Transverse colon (tissue), 4 donors: ENCODE results near the gene TRPM8. TPM values are rescaled to one million over a fixed set of nuclear protein-coding genes. Genes with fewer than 3 reads are reported as not detected.

Source experiments
- DNase-seq: peaks from one replicate; pipeline ENCODE4 v3.0.0-alpha.2; 2019
- H3K27ac ChIP-seq, 4 donors: fragments of 200-600 bp; sonication (generic); 2 replicates each; pipeline ENCODE4 v1.5.1; 2016 to 2018; ENCODE audit warnings: inconsistent platforms in 4 of 4
- H3K27me3 ChIP-seq: fragments of 200-600 bp; sonication (generic); 2 replicates; pipeline ENCODE4 v1.5.1; 2017; ENCODE audit warnings: inconsistent platforms
- H3K36me3 ChIP-seq, 4 donors: fragments of 200-600 bp; sonication (generic); 2 replicates each; pipeline ENCODE4 v1.5.1; 2017 to 2019; ENCODE audit warnings: inconsistent platforms in 4 of 4
- H3K4me1 ChIP-seq, 4 donors: fragments of 200-600 bp; sonication (generic); 2 replicates each; pipeline ENCODE4 v1.5.1; 2017 to 2020; ENCODE audit warnings: inconsistent platforms in 4 of 4
- H3K4me3 ChIP-seq, 4 donors: fragments of 200-600 bp; sonication (generic); 1 replicate in 1 of 4; 2 replicates in 3 of 4; pipeline versions ENCODE4 v1.5.1 to v1.6.1; 2017 to 2019; ENCODE audit warnings: inconsistent platforms in 4 of 4
- H3K9me3 ChIP-seq, 2 donors: fragments of 200-600 bp; sonication (generic); 2 replicates each; pipeline ENCODE4 v1.5.1; 2017 to 2019; ENCODE audit warnings: inconsistent platforms in 2 of 2
- CTCF ChIP-seq, 5 experiments: fragments of 200-600 bp in 3 of 5; fragments of 450-650 bp in 2 of 5; sonication (generic) in 3 of 5; IDR thresholded peaks; 1 replicate in 2 of 5; 2 replicates in 3 of 5; pipeline ENCODE4 v1.5.1; 2016 to 2017; ENCODE audit warnings: antibody characterized with exemption in 5 of 5, inconsistent platforms in 3 of 5, mild to moderate bottlenecking in 2 of 5, moderate library complexity in 1 of 5
- EP300 ChIP-seq: sonication (generic); formaldehyde crosslinking; IDR thresholded peaks from one replicate; pipeline ENCODE4 v1.6.1; 2017; ENCODE audit warnings: antibody characterized with exemption, low read depth
- POLR2A ChIP-seq: fragments of 450-650 bp; IDR thresholded peaks from one replicate; pipeline ENCODE4 v1.6.1; 2016; ENCODE audit warnings: antibody characterized with exemption, mild to moderate bottlenecking, moderate library complexity
- POLR2AphosphoS5 ChIP-seq, 3 donors: sonication (generic); formaldehyde crosslinking; IDR thresholded peaks; one replicate each; pipeline ENCODE4 v1.6.1; 2016; ENCODE audit warnings: antibody characterized with exemption in 3 of 3
- WGBS, 2 donors: methylation state at CpG; one replicate each; pipeline ENCODE4 v1.1.5; 2018; ENCODE audit warnings: low coverage in 1 of 2; 5-methylcytosine and 5-hydroxymethylcytosine counted together
- in situ Hi-C, 4 donors: fragments of 200-750 bp; cut with MboI; loops; one replicate each; pipeline versions ENCODE4 v1.15.0 to v1.15.1; 2017; ENCODE audit warnings: low sequenced_read_pairs in 3 of 4, low pct_ligation_motif_present in 1 of 4, low pct_unique_long_range_greater_than_20kb in 1 of 4
- intact Hi-C: fragments of 100-400 bp; cut with DNase I; formaldehyde crosslinking; loops from one replicate; pipeline ENCODE4 v1.15.1; 2023; ENCODE audit warnings: low total_unique reads
- total RNA-seq, 4 donors: library from RNA; depleted of rRNA; stranded (reverse); fragments of >200 nt; gene quantifications; one replicate each; pipeline ENCODE4 v1.1.0, GENCODE V29; 2016

Gene TRPM8
- total RNA-seq, 4 donors from 2014 or later: not detected

- Histone ChIP-seq H3K36me3 (no peaks in the 10 kb centered on the region), H3K27me3 (peaks cover 4% of the 10 kb centered on the region), H3K4me3 (no peak overlapping the region), H3K9me3 (no peaks in the 10 kb centered on the region), H3K27ac (no peak overlapping the region), H3K4me1 (no peaks in the 10 kb centered on the region)
- in situ Hi-C loops (loop anchor here in 3 of 4 donors (25.0 kb wide), 4 partner anchors 290 to 540 kb away; partner anchors contain the start of gene ARL4C (in 1 of the 3)), intact Hi-C loops (no loop called here)
- WGBS, 2 donors: 80% methylated on average over 1 of the region's 1 CpG; no CpG with 5 or more reads in 1 of the 2 donors
- TF ChIP-seq EP300: no peak
- no peak for TF ChIP-seq POLR2A
- TF ChIP-seq POLR2AphosphoS5 (IDR thresholded peaks at IDR 0.05): no peak
- TF ChIP-seq CTCF (IDR thresholded peaks at IDR 0.05): no peak
- DNase-seq: no peak
These were observed 80.5 kb downstream of the TRPM8 start for GRCh38 chr2:233997707-233998106.

GRCh38 chr2:233999182-233999581, 82.0 kb downstream of the TRPM8 start:
- no peak for TF ChIP-seq POLR2A
- TF ChIP-seq POLR2AphosphoS5 (IDR thresholded peaks at IDR 0.05): no peak
- no peak for TF ChIP-seq EP300
- TF ChIP-seq CTCF (IDR thresholded peaks at IDR 0.05): no peak
- DNase-seq: no peak
- 87% methylated on average over 10 of the region's 10 CpGs; no CpG with 5 or more reads in 1 of the 2 donors for WGBS, 2 donors

GRCh38 chr2:234001380-234002160, 84.4 kb downstream of the TRPM8 start:
- H3K9me3 ChIP-seq: no peaks in the 10 kb centered on the region
- no peak overlapping the region for H3K4me3 ChIP-seq
- H3K4me1 ChIP-seq: no peaks in the 10 kb centered on the region
- H3K36me3 ChIP-seq: no peaks in the 10 kb centered on the region
- 83% methylated on average over 6 to 8 of the region's 8 CpGs for WGBS, 2 donors
- in situ Hi-C loops: no loop called here
- no peak for DNase-seq
- H3K27ac ChIP-seq: no peak overlapping the region
- intact Hi-C loops: no loop called here
- H3K27me3 ChIP-seq: peaks cover 3% of the 10 kb centered on the region
- TF ChIP-seq EP300 (no peak), POLR2AphosphoS5 (IDR thresholded peaks at IDR 0.05) (no peak), CTCF (IDR thresholded peaks at IDR 0.05) (no peak), POLR2A (no peak)

More at GRCh38 chr2:233999182-233999581, 82.0 kb downstream of the TRPM8 start:
- no peak overlapping the region for H3K4me3 ChIP-seq
- H3K9me3 ChIP-seq: no peaks in the 10 kb centered on the region
- intact Hi-C loops (no loop called here), in situ Hi-C loops (loop anchor here in 3 of 4 donors (25.0 kb wide), 4 partner anchors 288 to 538 kb away; partner anchors contain the start of gene ARL4C (in 1 of the 3))
- H3K27ac ChIP-seq: no peak overlapping the region
- H3K27me3 ChIP-seq: peaks cover 3% of the 10 kb centered on the region
- no peaks in the 10 kb centered on the region for H3K4me1 ChIP-seq
- H3K36me3 ChIP-seq: no peaks in the 10 kb centered on the region

GRCh38 chr2:234002281-234002680, 85.1 kb downstream of the TRPM8 start:
- intact Hi-C loops (no loop called here), in situ Hi-C loops (no loop called here)
- peaks cover 3% of the 10 kb centered on the region for H3K27me3 ChIP-seq
- DNase-seq: no peak
- 69 to 82% methylated on average over 3 to 4 of the region's 4 CpGs for WGBS, 2 donors
- no peaks in the 10 kb centered on the region for H3K36me3 ChIP-seq
- no peak overlapping the region for H3K4me3 ChIP-seq
- H3K4me1 ChIP-seq: no peaks in the 10 kb centered on the region
- TF ChIP-seq EP300 (no peak), CTCF (IDR thresholded peaks at IDR 0.05) (no peak), POLR2AphosphoS5 (IDR thresholded peaks at IDR 0.05) (no peak), POLR2A (no peak)
- H3K9me3 ChIP-seq: no peaks in the 10 kb centered on the region
- no peak overlapping the region for H3K27ac ChIP-seq
